Neural crest cell (in vitro differentiated cells): ENCODE measurements around the gene SPRED3. TPM values are rescaled to one million over a fixed set of nuclear protein-coding genes. Genes with fewer than 3 reads are reported as not detected.

ENCODE experiments used
- DNase-seq: peaks from one replicate; pipeline ENCODE4 v3.0.0; 2021; ENCODE audit warnings: low read depth, mixed read lengths, low spot score
- H3K27ac Mint-ChIP-seq: one replicate; pipeline ENCODE4 v1.8.0; 2021; ENCODE audit warnings: mild to moderate bottlenecking, mixed read lengths; ENCODE audit not compliant: unreplicated experiment
- H3K27me3 Mint-ChIP-seq: 2 replicates; pipeline ENCODE4 v1.8.0; 2021; ENCODE audit warnings: low read depth, mild to moderate bottlenecking, mixed read lengths
- H3K36me3 Mint-ChIP-seq: 2 replicates; pipeline ENCODE4 v1.8.0; 2021; ENCODE audit warnings: low read depth, mild to moderate bottlenecking, mixed read lengths
- H3K4me1 Mint-ChIP-seq: 2 replicates; pipeline ENCODE4 v1.8.0; 2021; ENCODE audit warnings: mixed read lengths
- H3K4me3 Mint-ChIP-seq: one replicate; pipeline ENCODE4 v1.8.0; 2021; ENCODE audit warnings: mild to moderate bottlenecking, mixed read lengths
- H3K9me3 Mint-ChIP-seq: 2 replicates; pipeline ENCODE4 v1.8.0; 2021; ENCODE audit warnings: mixed read lengths
- CTCF ChIP-seq: fragments of 200-600 bp; sonication (generic); conservative IDR thresholded peaks from 2 replicates; pipeline ENCODE4 v1.5.0; 2021; ENCODE audit warnings: antibody characterized with exemption, mild to moderate bottlenecking
- total RNA-seq: library from RNA; stranded (reverse); gene quantifications from 2 replicates; pipeline ENCODE4 v1.2.1, GENCODE V29; 2021

SPRED3 gene
- total RNA-seq, 1 donor from 2014 or later: 12.0 TPM

- TF ChIP-seq CTCF: no peak
- H3K4me1 Mint-ChIP-seq: peaks cover 4% of the 10 kb centered on the region
- no peak for DNase-seq
- H3K9me3 Mint-ChIP-seq: no peaks in the 10 kb centered on the region
- H3K4me3 Mint-ChIP-seq: no peak overlapping the region
- no peaks in the 10 kb centered on the region for H3K36me3 Mint-ChIP-seq
- no peaks in the 10 kb centered on the region for H3K27me3 Mint-ChIP-seq
- H3K27ac Mint-ChIP-seq: no peak overlapping the region
Measured at GRCh38 chr19:38441657-38442348, 53.3 kb downstream of the SPRED3 start.

- no peak for DNase-seq
Measured at GRCh38 chr19:38442736-38443135, 54.2 kb downstream of the SPRED3 start.

GRCh38 chr19:38443458-38443999 is 55.0 kb downstream of the SPRED3 start:
- no peak for DNase-seq
- no peaks in the 10 kb centered on the region for H3K36me3 Mint-ChIP-seq
- no peaks in the 10 kb centered on the region for H3K9me3 Mint-ChIP-seq
- no peak overlapping the region for H3K27ac Mint-ChIP-seq
- peaks cover 4% of the 10 kb centered on the region for H3K4me1 Mint-ChIP-seq
- H3K4me3 Mint-ChIP-seq: no peak overlapping the region
- TF ChIP-seq CTCF: no peak
- no peaks in the 10 kb centered on the region for H3K27me3 Mint-ChIP-seq

More at GRCh38 chr19:38442736-38443135, 54.2 kb downstream of the SPRED3 start:
- no peak for TF ChIP-seq CTCF
- H3K4me1 Mint-ChIP-seq: peaks cover 4% of the 10 kb centered on the region
- H3K27me3 Mint-ChIP-seq: no peaks in the 10 kb centered on the region
- no peak overlapping the region for H3K27ac Mint-ChIP-seq
- no peaks in the 10 kb centered on the region for H3K9me3 Mint-ChIP-seq
- H3K36me3 Mint-ChIP-seq: no peaks in the 10 kb centered on the region
- H3K4me3 Mint-ChIP-seq: no peak overlapping the region

GRCh38 chr19:38444026-38444425 is 55.5 kb downstream of the SPRED3 start:
- H3K27me3 Mint-ChIP-seq: no peaks in the 10 kb centered on the region
- no peak for TF ChIP-seq CTCF
- H3K4me1 Mint-ChIP-seq: peaks cover 4% of the 10 kb centered on the region
- peaks cover 2% of the 10 kb centered on the region for H3K9me3 Mint-ChIP-seq
- DNase-seq: no peak
- H3K27ac Mint-ChIP-seq: no peak overlapping the region
- H3K4me3 Mint-ChIP-seq: no peak overlapping the region
- no peaks in the 10 kb centered on the region for H3K36me3 Mint-ChIP-seq

- H3K36me3 Mint-ChIP-seq: no peaks in the 10 kb centered on the region
- no peak overlapping the region for H3K27ac Mint-ChIP-seq
- no peaks in the 10 kb centered on the region for H3K27me3 Mint-ChIP-seq
- peaks cover 4% of the 10 kb centered on the region for H3K4me1 Mint-ChIP-seq
- no peak for DNase-seq
- H3K4me3 Mint-ChIP-seq: no peak overlapping the region
- peaks cover 2% of the 10 kb centered on the region for H3K9me3 Mint-ChIP-seq
- no peak for TF ChIP-seq CTCF
Measured at GRCh38 chr19:38445362-38445761, 56.9 kb downstream of the SPRED3 start.
